IPS-18a (cell line): ENCODE results near the gene NCOA7.

Experiments
- H3K27ac ChIP-seq: one replicate; pipeline ENCODE4 v1.5.1; 2013; ENCODE audit warnings: low read length
- H3K27me3 ChIP-seq: one replicate; pipeline ENCODE4 v1.6.1; 2013; ENCODE audit warnings: mild to moderate bottlenecking, low read length; ENCODE audit not compliant: control insufficient read depth, insufficient read depth
- H3K36me3 ChIP-seq: one replicate; pipeline ENCODE4 v1.6.1; 2013; ENCODE audit warnings: low read depth, low read length; ENCODE audit not compliant: control insufficient read depth
- H3K4me1 ChIP-seq: one replicate; pipeline ENCODE4 v1.6.1; 2013; ENCODE audit warnings: low read depth, low read length; ENCODE audit not compliant: control insufficient read depth
- H3K4me3 ChIP-seq: one replicate; pipeline ENCODE4 v1.5.1; 2013; ENCODE audit warnings: low read length
- H3K9ac ChIP-seq: one replicate; pipeline ENCODE4 v1.6.1; 2013; ENCODE audit warnings: mild to moderate bottlenecking, low read length, moderate library complexity
- H3K9me3 ChIP-seq: one replicate; pipeline ENCODE4 v1.6.1; 2013; ENCODE audit warnings: low read depth, low read length; ENCODE audit not compliant: control insufficient read depth

The NCOA7 gene

GRCh38 chr6:125853168-125853567 lies 62.4 kb downstream of the NCOA7 start:
- Histone ChIP-seq H3K9ac (no peak overlapping the region), H3K27me3 (no peaks in the 10 kb centered on the region), H3K36me3 (no peaks in the 10 kb centered on the region), H3K4me1 (no peaks in the 10 kb centered on the region), H3K9me3 (no peaks in the 10 kb centered on the region), H3K4me3 (no peak overlapping the region), H3K27ac (no peak overlapping the region)

- Histone ChIP-seq H3K9me3 (no peaks in the 10 kb centered on the region), H3K27me3 (no peaks in the 10 kb centered on the region), H3K36me3 (no peaks in the 10 kb centered on the region), H3K9ac (no peak overlapping the region), H3K4me3 (no peak overlapping the region), H3K4me1 (no peaks in the 10 kb centered on the region), H3K27ac (no peak overlapping the region)
Observed at GRCh38 chr6:125853756-125854155, 63.0 kb downstream of the NCOA7 start.

- Histone ChIP-seq H3K27me3 (no peaks in the 10 kb centered on the region), H3K4me1 (no peaks in the 10 kb centered on the region), H3K4me3 (no peak overlapping the region), H3K27ac (no peak overlapping the region), H3K9ac (no peak overlapping the region), H3K36me3 (no peaks in the 10 kb centered on the region), H3K9me3 (no peaks in the 10 kb centered on the region)
Observed at GRCh38 chr6:125854355-125854754, 63.6 kb downstream of the NCOA7 start.

- Histone ChIP-seq H3K36me3 (no peaks in the 10 kb centered on the region), H3K9me3 (no peaks in the 10 kb centered on the region), H3K27ac (no peak overlapping the region), H3K27me3 (no peaks in the 10 kb centered on the region), H3K4me3 (no peak overlapping the region), H3K4me1 (no peaks in the 10 kb centered on the region), H3K9ac (no peak overlapping the region)
Observed at GRCh38 chr6:125855783-125856182, 65.0 kb downstream of the NCOA7 start.

GRCh38 chr6:125857846-125858245 lies 67.1 kb downstream of the NCOA7 start:
- H3K27ac ChIP-seq: no peak overlapping the region

GRCh38 chr6:125858427-125859320 lies 67.9 kb downstream of the NCOA7 start:
- no peaks in the 10 kb centered on the region for H3K9me3 ChIP-seq
- no peaks in the 10 kb centered on the region for H3K27me3 ChIP-seq
- no peaks in the 10 kb centered on the region for H3K4me1 ChIP-seq
- H3K9ac ChIP-seq: no peak overlapping the region
- H3K4me3 ChIP-seq: no peak overlapping the region
- H3K27ac ChIP-seq: no peak overlapping the region
- H3K36me3 ChIP-seq: no peaks in the 10 kb centered on the region

More at GRCh38 chr6:125857846-125858245, 67.1 kb downstream of the NCOA7 start:
- Histone ChIP-seq H3K9ac (no peak overlapping the region), H3K9me3 (no peaks in the 10 kb centered on the region), H3K4me3 (no peak overlapping the region), H3K36me3 (no peaks in the 10 kb centered on the region), H3K27me3 (no peaks in the 10 kb centered on the region), H3K4me1 (no peaks in the 10 kb centered on the region)

- no peaks in the 10 kb centered on the region for H3K4me1 ChIP-seq
- H3K27ac ChIP-seq: no peak overlapping the region
- H3K27me3 ChIP-seq: no peaks in the 10 kb centered on the region
- no peaks in the 10 kb centered on the region for H3K9me3 ChIP-seq
- no peak overlapping the region for H3K4me3 ChIP-seq
- H3K9ac ChIP-seq: no peak overlapping the region
- H3K36me3 ChIP-seq: no peaks in the 10 kb centered on the region
Observed at GRCh38 chr6:125859727-125860126, 69.0 kb downstream of the NCOA7 start.

GRCh38 chr6:125863023-125863422 lies 72.3 kb downstream of the NCOA7 start:
- H3K4me1 ChIP-seq: peaks cover 11% of the 10 kb centered on the region
- no peak overlapping the region for H3K9ac ChIP-seq
- no peak overlapping the region for H3K4me3 ChIP-seq
- H3K36me3 ChIP-seq: no peaks in the 10 kb centered on the region
- no peaks in the 10 kb centered on the region for H3K27me3 ChIP-seq
- H3K27ac ChIP-seq: no peak overlapping the region
- H3K9me3 ChIP-seq: no peaks in the 10 kb centered on the region

GRCh38 chr6:125865015-125865414 lies 74.3 kb downstream of the NCOA7 start:
- Histone ChIP-seq H3K9me3 (no peaks in the 10 kb centered on the region), H3K27me3 (no peaks in the 10 kb centered on the region), H3K36me3 (no peaks in the 10 kb centered on the region), H3K4me1 (peaks cover 11% of the 10 kb centered on the region), H3K27ac (no peak overlapping the region), H3K4me3 (no peak overlapping the region), H3K9ac (no peak overlapping the region)

GRCh38 chr6:125866433-125866832 lies 75.7 kb downstream of the NCOA7 start:
- peaks cover 11% of the 10 kb centered on the region for H3K4me1 ChIP-seq
- H3K4me3 ChIP-seq: no peak overlapping the region
- H3K9ac ChIP-seq: no peak overlapping the region
- no peaks in the 10 kb centered on the region for H3K27me3 ChIP-seq
- no peaks in the 10 kb centered on the region for H3K9me3 ChIP-seq
- H3K27ac ChIP-seq: no peak overlapping the region
- H3K36me3 ChIP-seq: no peaks in the 10 kb centered on the region

- Histone ChIP-seq H3K27me3 (no peaks in the 10 kb centered on the region), H3K27ac (no peak overlapping the region), H3K9ac (no peak overlapping the region), H3K4me1 (peaks cover 11% of the 10 kb centered on the region), H3K36me3 (no peaks in the 10 kb centered on the region), H3K4me3 (no peak overlapping the region), H3K9me3 (no peaks in the 10 kb centered on the region)
Observed at GRCh38 chr6:125867483-125867942, 76.8 kb downstream of the NCOA7 start.

- Histone ChIP-seq H3K4me3 (no peak overlapping the region), H3K9ac (no peak overlapping the region), H3K9me3 (no peaks in the 10 kb centered on the region), H3K27me3 (no peaks in the 10 kb centered on the region), H3K27ac (no peak overlapping the region), H3K36me3 (no peaks in the 10 kb centered on the region), H3K4me1 (peaks cover 11% of the 10 kb centered on the region)
Observed at GRCh38 chr6:125868252-125868651, 77.5 kb downstream of the NCOA7 start.
